ENCODE results near the gene RAB28.

The RAB28 gene

DNA sequence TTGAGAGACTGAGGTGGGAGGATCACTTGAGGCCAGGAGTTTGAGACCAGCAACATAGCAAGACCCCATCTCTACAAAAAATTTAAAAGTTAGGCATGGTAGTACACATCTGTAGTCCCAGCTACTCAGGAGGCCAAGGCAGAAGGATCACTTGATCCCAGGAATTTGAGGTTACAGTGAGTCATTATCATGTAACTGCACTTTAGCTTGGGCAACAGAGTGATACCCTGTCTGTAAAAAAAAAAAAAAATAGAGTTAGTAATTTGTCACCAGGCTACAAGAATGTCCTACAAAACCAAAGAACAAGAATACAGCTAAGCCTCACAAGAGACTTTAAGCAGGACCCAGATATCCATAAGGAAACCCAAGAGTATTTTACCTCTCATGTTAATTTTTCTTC lies 27.0 kb upstream of the RAB28 start:
- no peak for DNase-seq (ENCODE audit: extremely low read depth in 1 of 2, low read depth in 1 of 2)

DNA sequence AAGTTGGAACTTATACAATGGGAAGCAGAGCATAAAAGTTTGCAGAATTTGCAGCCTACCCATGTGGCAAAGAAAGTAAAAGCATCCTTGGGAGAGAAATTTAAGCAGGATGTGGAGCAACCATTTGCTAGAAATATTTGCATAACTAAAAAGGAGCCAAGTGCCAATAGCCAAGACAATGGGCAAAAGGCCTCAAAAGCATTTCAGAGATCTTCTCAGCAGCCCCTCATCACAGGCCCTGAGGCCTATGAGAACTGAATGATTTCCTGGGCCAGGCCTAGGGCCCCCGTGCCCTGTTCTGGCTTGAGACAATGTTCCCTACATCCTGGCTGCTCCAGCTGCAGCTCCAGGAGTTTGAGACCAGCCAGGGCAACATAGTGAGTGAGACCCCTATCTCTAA lies 25.3 kb upstream of the RAB28 start:
- DNase-seq (ENCODE audit: extremely low read depth in 1 of 2, low read depth in 1 of 2), result no peak

DNA sequence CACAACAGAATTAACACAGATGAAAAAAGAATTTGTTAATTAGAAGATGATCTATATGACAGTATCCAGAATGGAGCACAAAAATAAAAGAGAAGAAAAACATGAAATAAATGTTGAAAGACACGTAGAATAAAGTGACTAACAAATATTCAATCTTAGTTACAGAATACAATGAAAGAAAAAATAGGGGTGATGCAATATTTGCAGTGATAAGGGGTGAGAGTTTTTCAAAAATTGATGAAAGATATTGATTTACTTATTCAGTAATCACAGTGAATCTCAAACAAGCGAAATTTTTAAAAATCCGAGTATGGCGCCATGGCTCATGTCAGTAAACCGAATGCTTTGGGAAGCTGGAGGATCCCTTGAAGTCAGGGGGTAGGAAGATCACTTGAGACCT lies 20.2 kb upstream of the RAB28 start:
- DNase-seq (ENCODE audit: extremely low read depth in 1 of 2, low read depth in 1 of 2), result no peak

GRCh38 chr4:13498469-13498868 lies 14.3 kb upstream of the RAB28 start:
- DNase-seq (ENCODE audit: extremely low read depth in 1 of 2, low read depth in 1 of 2), result no peak

DNA sequence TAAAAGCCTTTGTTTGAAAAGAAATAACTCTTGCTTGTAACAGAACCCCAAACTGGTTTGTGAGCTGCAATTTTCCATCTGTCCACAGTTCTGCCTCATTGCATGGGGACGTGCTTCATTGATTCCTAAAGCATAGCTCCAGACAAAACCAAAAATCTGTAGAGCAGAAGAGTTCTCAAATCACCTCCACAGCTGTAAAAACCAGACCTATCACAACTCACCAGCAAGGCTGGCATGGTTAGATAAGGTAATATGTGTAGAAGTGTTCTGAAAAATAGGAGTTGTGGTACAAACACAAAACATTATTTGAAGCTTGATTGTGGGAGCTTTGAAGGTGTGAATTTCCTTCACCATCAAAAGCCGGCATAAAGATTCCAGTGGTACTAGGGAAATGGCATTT lies 12.5 kb upstream of the RAB28 start:
- no peak for DNase-seq (ENCODE audit: extremely low read depth in 1 of 2, low read depth in 1 of 2)

- no peak for DNase-seq (ENCODE audit: extremely low read depth in 1 of 2, low read depth in 1 of 2)
Observed at GRCh38 chr4:13495753-13496152, 11.6 kb upstream of the RAB28 start.

DNA sequence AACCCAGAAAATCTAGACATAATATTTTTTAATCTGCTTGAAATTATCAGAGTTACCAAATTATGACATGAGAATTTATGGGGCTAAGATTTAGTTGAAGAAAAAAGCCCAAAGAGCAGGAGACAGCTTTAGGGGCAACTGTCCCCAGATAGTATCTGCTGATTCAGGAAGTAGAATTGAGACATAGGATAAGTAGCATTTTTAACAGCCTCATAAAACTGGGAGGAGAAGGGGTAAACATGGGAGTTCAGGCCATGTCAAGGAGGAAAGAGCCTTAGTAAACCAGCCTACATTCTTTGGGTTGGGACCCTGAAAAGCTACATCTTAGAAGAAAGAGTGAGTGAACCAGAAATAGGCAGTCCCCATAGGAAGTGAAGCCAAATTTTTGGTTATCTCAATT lies 9.7 kb upstream of the RAB28 start:
- DNase-seq (ENCODE audit: extremely low read depth in 1 of 2, low read depth in 1 of 2), result no peak

DNA sequence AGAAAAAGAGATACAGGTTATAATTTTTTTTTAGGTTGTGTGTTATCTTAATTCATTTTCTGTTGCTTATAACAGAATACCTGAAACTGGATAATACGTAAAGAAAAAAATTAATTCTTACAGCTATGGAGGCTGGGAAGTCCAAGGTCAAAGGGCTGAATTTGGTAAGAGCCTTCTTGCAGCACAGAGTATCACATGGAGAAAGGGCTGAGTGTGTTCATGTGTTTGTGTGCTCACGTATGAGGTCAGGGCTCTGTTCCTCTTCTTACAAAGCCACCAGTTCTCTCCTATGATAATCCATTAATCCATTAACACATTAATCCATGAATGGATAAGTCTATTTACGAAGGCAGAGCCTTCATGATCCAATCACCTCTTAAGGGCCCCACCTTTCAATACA lies 8.6 kb upstream of the RAB28 start:
- DNase-seq (ENCODE audit: extremely low read depth in 1 of 2, low read depth in 1 of 2), result no peak

GRCh38 chr4:13484749-13485221 lies 645 bp upstream of the RAB28 start:
- DNase-seq (ENCODE audit: extremely low read depth in 1 of 2, low read depth in 1 of 2), result no peak

- no peak for DNase-seq (ENCODE audit: extremely low read depth in 1 of 2, low read depth in 1 of 2)
Observed at GRCh38 chr4:13483768-13484121, 395 bp downstream of the RAB28 start.

- DNase-seq (ENCODE audit: extremely low read depth in 1 of 2, low read depth in 1 of 2), result no peak
Observed at GRCh38 chr4:13483136-13483767, 888 bp downstream of the RAB28 start.

GRCh38 chr4:13481569-13481968 lies 2.6 kb downstream of the RAB28 start:
- no peak for DNase-seq (ENCODE audit: extremely low read depth in 1 of 2, low read depth in 1 of 2)

- DNase-seq (ENCODE audit: extremely low read depth in 1 of 2, low read depth in 1 of 2), result no peak
Observed at GRCh38 chr4:13478707-13479106, 5.4 kb downstream of the RAB28 start.

GRCh38 chr4:13478131-13478530 lies 6.0 kb downstream of the RAB28 start:
- DNase-seq (ENCODE audit: extremely low read depth in 1 of 2, low read depth in 1 of 2), result no peak

- no peak for DNase-seq (ENCODE audit: extremely low read depth in 1 of 2, low read depth in 1 of 2)
Observed at GRCh38 chr4:13476915-13477314, 7.2 kb downstream of the RAB28 start.

DNA sequence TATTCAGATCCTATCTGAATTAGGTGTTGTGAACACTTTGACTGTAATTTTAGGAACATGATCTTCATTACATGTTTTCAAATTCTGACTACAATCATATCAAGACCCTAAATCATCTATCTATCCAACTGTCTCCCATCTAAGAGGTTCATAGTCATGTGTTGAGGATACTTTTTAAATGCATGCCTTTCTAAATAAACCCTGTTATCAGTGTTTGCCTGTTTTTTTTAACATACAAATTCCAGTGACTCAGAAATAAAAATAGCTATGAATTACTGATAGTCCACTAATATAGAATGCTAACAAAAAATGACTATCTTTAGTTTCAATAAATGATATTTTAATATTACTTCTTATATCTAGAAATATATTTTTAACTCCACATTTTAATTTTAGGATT lies 8.0 kb downstream of the RAB28 start:
- DNase-seq (ENCODE audit: extremely low read depth in 1 of 2, low read depth in 1 of 2), result no peak

- no peak for DNase-seq (ENCODE audit: extremely low read depth in 1 of 2, low read depth in 1 of 2)
Observed at GRCh38 chr4:13471400-13471799, 12.7 kb downstream of the RAB28 start.

- DNase-seq (ENCODE audit: extremely low read depth in 1 of 2, low read depth in 1 of 2), result no peak
Observed at GRCh38 chr4:13470379-13470778, 13.8 kb downstream of the RAB28 start.

DNA sequence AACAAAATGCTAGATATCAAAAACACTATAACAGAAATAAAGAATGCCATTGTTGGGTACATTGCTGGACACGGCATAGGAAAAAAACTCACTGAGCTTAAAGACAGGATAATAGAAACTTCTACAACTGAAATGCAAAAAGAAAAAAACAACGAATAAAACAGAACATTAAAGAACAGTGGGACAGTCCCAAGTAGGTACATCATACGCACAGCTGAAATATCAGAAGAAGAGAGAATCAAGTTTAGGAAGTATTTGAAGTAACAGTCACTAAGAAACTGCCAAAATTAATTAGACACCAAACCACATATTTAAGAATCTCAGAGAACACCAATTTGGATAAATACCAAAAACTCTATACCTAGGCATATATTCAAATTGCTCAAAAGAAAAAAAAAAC lies 19.2 kb downstream of the RAB28 start:
- DNase-seq (ENCODE audit: extremely low read depth in 1 of 2, low read depth in 1 of 2), result no peak

GRCh38 chr4:13464543-13464942 lies 19.6 kb downstream of the RAB28 start:
- DNase-seq (ENCODE audit: extremely low read depth in 1 of 2, low read depth in 1 of 2), result no peak

- no peak for DNase-seq (ENCODE audit: extremely low read depth in 1 of 2, low read depth in 1 of 2)
Observed at GRCh38 chr4:13461191-13461905, 22.8 kb downstream of the RAB28 start.

DNA sequence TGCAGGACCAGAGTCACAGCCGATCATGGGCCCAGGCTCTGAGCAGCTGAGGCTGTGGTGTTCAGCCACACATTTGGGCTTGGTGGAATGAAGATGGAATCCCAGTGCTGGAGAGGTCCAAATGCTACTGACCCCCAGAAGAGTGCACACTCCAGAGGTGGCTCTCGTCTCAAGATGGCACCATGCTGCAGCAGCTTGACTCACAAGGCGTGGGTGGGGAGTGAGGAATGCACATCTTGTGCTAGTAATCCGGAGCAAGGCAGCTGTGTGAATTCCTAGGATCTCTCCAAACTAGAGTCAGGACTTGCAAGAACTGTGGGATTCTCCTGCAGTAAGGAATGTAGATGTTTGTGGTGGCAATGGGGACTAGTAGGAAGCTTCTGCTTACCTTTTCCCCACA lies 28.7 kb downstream of the RAB28 start:
- DNase-seq (ENCODE audit: extremely low read depth in 1 of 2, low read depth in 1 of 2), result no peak

DNA sequence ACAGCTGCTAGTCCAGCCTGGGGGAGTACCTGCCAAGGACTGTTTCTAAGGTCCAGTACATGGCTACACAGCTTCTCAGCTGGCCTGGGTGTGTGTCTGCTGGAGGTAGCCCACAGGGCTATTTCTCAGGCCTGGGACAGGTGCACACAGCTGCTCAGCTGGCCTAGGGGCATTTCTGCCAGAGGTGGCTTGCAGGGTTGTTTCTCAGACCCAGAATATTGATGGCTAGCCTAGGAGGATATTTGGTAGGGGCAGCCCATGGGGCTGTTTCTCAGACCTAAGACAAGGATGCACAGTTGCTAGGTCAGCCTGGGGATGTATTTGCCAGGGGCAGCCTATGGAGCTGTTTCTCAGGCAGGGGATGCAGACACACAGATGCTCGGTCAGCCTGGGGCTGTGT lies 29.4 kb downstream of the RAB28 start:
- no peak for DNase-seq (ENCODE audit: extremely low read depth in 1 of 2, low read depth in 1 of 2)
